ENCODE measurements around the gene RRP8. TPM values are rescaled to one million over a fixed set of nuclear protein-coding genes. Genes with fewer than 3 reads are reported as not detected.

The RRP8 gene
- total RNA-seq, 1 experiment from 2014 or later = 18.0 TPM

DNA sequence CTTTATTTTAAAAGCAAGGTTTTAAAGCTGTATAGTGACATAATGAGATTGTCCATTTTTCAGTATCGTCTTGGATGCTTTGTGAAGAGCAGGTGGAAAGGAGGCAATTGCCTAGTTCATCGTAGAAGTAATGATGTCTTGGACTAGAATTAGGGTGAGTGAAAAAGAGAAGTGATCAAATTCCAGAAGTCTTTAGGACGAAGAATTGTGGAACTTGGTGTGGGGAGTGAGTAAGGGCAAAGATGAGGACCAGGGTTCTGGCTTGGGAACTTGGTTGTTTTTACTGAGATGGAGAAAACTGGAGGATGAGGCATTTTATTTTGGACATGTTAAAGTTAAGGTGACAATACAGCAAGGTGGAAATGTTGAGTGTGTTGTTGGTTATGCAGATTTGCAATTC lies 1.4 kb upstream of the RRP8 start:
- DNase-seq = no peak
- Histone ChIP-seq H3K27me3 (ENCODE audit: control insufficient read depth, insufficient read depth, low read length) (no peaks in the 10 kb centered on the region), H3K4me3 (ENCODE audit: insufficient read depth, low read depth, low read length) (peak overlapping the region; percentile 95), H3K36me3 (replicated peaks; ENCODE audit: control insufficient read depth, insufficient read depth, low read length) (peaks cover 34% of the 10 kb centered on the region)

- peaks cover 31% of the 10 kb centered on the region for H3K36me3 ChIP-seq (replicated peaks; ENCODE audit: control insufficient read depth, insufficient read depth, low read length)
- DNase-seq = peak; percentile 66
- peak overlapping the region; percentile 95 for H3K4me3 ChIP-seq (ENCODE audit: insufficient read depth, low read depth, low read length)
Measured at GRCh38 chr11:6604081-6604626, 738 bp upstream of the RRP8 start.

DNA sequence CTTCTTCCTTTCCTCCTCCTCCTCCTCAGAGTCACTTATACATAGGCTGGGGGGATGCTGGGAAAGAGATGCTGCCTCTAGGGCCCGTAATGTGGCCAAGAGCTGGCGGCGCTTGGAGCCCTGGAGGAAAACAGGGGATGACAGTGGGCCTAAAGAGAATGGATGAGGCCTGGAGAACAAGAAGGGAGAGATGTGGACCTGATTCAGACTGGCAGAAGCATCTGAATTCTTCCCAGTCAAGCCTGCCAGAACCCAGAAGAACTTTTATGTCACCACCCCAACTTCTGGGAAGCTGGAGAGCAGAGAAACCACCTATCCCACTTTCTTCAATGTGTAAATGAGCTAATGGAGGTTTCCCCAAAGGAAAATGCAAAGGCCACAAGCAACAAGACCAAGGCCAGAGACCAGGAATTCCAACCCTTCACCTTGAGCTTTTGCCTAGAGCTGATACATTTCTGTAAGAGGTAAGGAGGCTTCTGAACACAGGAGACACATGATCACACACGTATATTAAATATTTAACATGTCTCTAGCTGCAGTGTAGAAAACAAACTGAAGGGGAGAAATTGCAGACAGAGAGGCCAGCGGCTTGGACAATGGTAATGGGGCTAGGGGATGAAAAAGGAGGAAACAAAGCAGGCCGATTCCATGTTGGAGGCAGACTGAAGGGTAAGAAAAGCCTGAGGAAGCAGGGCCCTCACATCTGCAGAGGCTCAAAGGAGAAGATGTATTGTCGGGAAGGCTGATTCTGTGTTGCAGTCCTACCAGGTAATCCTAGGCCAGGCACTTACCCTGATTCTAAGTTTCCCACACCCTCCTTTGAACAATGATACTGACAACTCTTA lies 1.1 kb downstream of the RRP8 start:
- no peak for DNase-seq
- peak overlapping the region; percentile 95 for H3K4me3 ChIP-seq (ENCODE audit: insufficient read depth, low read depth, low read length)
- no peaks in the 10 kb centered on the region for H3K27me3 ChIP-seq (ENCODE audit: control insufficient read depth, insufficient read depth, low read length)
- H3K36me3 ChIP-seq (replicated peaks; ENCODE audit: control insufficient read depth, insufficient read depth, low read length) = peaks cover 15% of the 10 kb centered on the region

More at GRCh38 chr11:6604081-6604626, 738 bp upstream of the RRP8 start:
- no peaks in the 10 kb centered on the region for H3K27me3 ChIP-seq (ENCODE audit: control insufficient read depth, insufficient read depth, low read length)

- no peaks in the 10 kb centered on the region for H3K27me3 ChIP-seq (ENCODE audit: control insufficient read depth, insufficient read depth, low read length)
- DNase-seq = no peak
- peaks cover 15% of the 10 kb centered on the region for H3K36me3 ChIP-seq (replicated peaks; ENCODE audit: control insufficient read depth, insufficient read depth, low read length)
- H3K4me3 ChIP-seq (ENCODE audit: insufficient read depth, low read depth, low read length) = no peak overlapping the region
Measured at GRCh38 chr11:6601041-6601461, 2.4 kb downstream of the RRP8 start.

DNA sequence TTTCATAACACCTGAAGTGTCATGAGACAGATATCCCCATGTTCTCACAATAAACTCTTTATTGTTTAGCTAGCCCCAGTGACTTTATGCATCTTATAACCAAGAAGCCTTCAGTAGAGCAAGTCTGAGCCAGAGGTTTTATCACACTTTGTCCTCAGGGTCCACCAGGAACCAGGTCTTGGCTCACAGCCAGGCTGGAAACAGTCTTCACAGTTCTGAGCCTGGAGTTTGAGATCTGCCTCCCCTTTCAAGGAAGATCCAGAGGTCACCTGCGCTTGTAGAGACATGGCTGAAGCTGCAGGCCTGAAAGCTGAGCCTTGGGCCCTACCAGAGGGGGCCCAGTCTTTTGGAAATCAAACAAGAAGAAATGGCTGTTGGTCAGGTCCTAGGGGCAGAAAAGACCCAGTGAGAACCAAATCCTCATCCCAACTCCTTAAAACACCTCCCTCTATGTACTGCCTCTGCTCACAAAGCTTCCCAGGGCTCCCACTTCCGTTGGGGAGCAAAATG lies 3.5 kb downstream of the RRP8 start:
- peaks cover 15% of the 10 kb centered on the region for H3K36me3 ChIP-seq (replicated peaks; ENCODE audit: control insufficient read depth, insufficient read depth, low read length)
- no peak for DNase-seq
- H3K27me3 ChIP-seq (ENCODE audit: control insufficient read depth, insufficient read depth, low read length) = no peaks in the 10 kb centered on the region
- no peak overlapping the region for H3K4me3 ChIP-seq (ENCODE audit: insufficient read depth, low read depth, low read length)

- Histone ChIP-seq H3K4me3 (ENCODE audit: insufficient read depth, low read depth, low read length) (no peak overlapping the region), H3K36me3 (replicated peaks; ENCODE audit: control insufficient read depth, insufficient read depth, low read length) (peaks cover 15% of the 10 kb centered on the region), H3K27me3 (ENCODE audit: control insufficient read depth, insufficient read depth, low read length) (no peaks in the 10 kb centered on the region)
- no peak for DNase-seq
Measured at GRCh38 chr11:6599449-6599848, 4.0 kb downstream of the RRP8 start.

DNA sequence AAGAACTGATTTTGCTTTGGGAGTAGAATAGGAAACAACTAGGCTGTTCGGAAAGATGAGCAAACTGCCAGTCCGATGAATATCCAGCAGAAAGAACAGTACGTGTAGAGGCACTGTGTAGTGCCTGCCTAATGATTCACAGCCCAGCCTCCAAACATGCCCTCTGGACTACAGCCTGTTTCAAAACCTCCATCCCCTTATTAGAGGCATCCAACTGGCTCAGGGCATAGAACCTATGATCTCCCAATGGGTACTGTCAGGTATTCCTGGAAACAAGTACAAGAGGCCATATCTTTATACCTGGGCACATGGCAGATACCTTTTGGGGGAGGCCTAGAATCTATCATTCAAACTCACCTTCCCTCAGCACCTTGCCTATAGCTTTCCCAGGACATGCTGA lies 4.9 kb downstream of the RRP8 start:
- Histone ChIP-seq H3K4me3 (ENCODE audit: insufficient read depth, low read depth, low read length) (no peak overlapping the region), H3K36me3 (replicated peaks; ENCODE audit: control insufficient read depth, insufficient read depth, low read length) (peaks cover 15% of the 10 kb centered on the region), H3K27me3 (ENCODE audit: control insufficient read depth, insufficient read depth, low read length) (no peaks in the 10 kb centered on the region)
- DNase-seq = no peak

GRCh38 chr11:6596239-6596877 lies 7.1 kb downstream of the RRP8 start:
- no peaks in the 10 kb centered on the region for H3K27me3 ChIP-seq (ENCODE audit: control insufficient read depth, insufficient read depth, low read length)
- H3K36me3 ChIP-seq (replicated peaks; ENCODE audit: control insufficient read depth, insufficient read depth, low read length) = peaks cover 13% of the 10 kb centered on the region
- DNase-seq = no peak
- no peak overlapping the region for H3K4me3 ChIP-seq (ENCODE audit: insufficient read depth, low read depth, low read length)

DNA sequence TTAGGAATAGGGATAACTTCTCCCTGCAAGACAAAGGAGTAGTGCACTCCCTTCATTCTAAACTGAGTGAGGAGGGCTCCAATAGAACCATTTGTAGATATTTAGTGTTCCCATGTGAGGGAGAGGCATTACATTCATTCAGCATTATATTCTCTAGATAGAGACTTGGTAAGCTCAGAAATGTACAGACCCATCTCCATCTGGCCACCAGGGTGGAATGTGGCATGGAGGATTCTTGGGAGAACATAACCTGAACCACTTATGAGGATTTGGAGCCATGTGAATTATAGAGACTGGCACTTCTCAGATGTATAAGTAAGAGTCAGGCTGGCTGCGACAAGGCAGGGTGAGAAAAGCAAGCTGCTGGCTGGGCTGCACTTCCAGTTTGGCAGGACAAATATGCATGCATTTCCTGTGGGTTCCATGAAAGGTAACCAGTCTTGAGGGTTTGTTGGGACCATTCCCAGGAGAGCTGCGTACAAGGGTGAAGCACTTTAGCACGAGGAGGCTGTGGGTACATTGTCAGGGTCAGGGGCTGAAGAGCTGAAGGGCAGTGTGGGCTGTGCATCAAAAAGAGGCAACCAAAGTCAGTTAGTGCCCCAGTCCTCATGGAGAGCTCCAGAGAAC lies 9.2 kb downstream of the RRP8 start:
- H3K4me3 ChIP-seq (ENCODE audit: insufficient read depth, low read depth, low read length) = no peak overlapping the region
- DNase-seq = no peak
- no peaks in the 10 kb centered on the region for H3K27me3 ChIP-seq (ENCODE audit: control insufficient read depth, insufficient read depth, low read length)

GRCh38 chr11:6588018-6588417 lies 15.4 kb downstream of the RRP8 start:
- Histone ChIP-seq H3K27me3 (ENCODE audit: control insufficient read depth, insufficient read depth, low read length) (no peaks in the 10 kb centered on the region), H3K36me3 (replicated peaks; ENCODE audit: control insufficient read depth, insufficient read depth, low read length) (no peaks in the 10 kb centered on the region), H3K4me3 (ENCODE audit: insufficient read depth, low read depth, low read length) (no peak overlapping the region)
- no peak for DNase-seq

More for the DNA sequence above, 9.2 kb downstream of the RRP8 start:
- H3K36me3 ChIP-seq (replicated peaks; ENCODE audit: control insufficient read depth, insufficient read depth, low read length) = no peaks in the 10 kb centered on the region; the same call in 1 of the 2 replicates

DNA sequence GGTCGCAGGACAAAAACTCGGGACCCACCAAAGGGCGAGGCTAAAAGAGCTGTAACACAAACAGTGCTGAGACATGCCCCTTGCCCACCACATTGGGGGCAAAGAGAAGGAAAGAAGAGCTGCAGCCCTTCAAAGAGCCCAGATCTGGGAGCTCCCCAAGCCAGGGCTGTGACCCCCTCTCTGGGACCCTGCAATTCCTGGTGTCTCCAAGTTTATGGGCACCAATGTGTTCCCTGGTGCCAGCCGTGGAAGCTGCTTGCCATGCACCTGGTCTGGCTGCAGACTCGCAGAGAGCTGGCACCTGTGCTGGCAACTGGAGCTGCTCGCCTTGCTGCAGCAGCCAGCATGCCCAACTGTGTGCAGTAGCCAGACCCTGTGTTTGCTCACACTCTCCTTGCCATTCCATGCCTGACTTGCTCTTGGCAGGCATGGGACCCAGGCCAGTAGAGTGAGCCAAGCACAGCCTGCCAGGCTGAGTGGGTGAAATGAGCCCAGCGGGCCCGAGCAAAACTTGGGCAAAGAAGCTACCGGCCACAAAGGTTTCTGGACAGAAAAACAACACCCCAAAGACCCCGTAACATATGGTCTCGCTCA lies 16.0 kb downstream of the RRP8 start:
- Histone ChIP-seq H3K36me3 (replicated peaks; ENCODE audit: control insufficient read depth, insufficient read depth, low read length) (no peaks in the 10 kb centered on the region), H3K27me3 (ENCODE audit: control insufficient read depth, insufficient read depth, low read length) (no peaks in the 10 kb centered on the region), H3K4me3 (ENCODE audit: insufficient read depth, low read depth, low read length) (no peak overlapping the region)
- DNase-seq = no peak

GRCh38 chr11:6586434-6587359 lies 16.7 kb downstream of the RRP8 start:
- no peaks in the 10 kb centered on the region for H3K36me3 ChIP-seq (replicated peaks; ENCODE audit: control insufficient read depth, insufficient read depth, low read length)
- H3K27me3 ChIP-seq (ENCODE audit: control insufficient read depth, insufficient read depth, low read length) = no peaks in the 10 kb centered on the region
- DNase-seq = peak; percentile 45
- peak overlapping the region; percentile 25; the same call in 1 of the 2 replicates for H3K4me3 ChIP-seq (ENCODE audit: insufficient read depth, low read depth, low read length)

GRCh38 chr11:6584528-6584927 lies 18.9 kb downstream of the RRP8 start:
- Histone ChIP-seq H3K36me3 (replicated peaks; ENCODE audit: control insufficient read depth, insufficient read depth, low read length) (no peaks in the 10 kb centered on the region), H3K4me3 (ENCODE audit: insufficient read depth, low read depth, low read length) (no peak overlapping the region), H3K27me3 (ENCODE audit: control insufficient read depth, insufficient read depth, low read length) (no peaks in the 10 kb centered on the region)
- no peak for DNase-seq
